ENCODE results near the gene SNX13.

Gene SNX13

DNA sequence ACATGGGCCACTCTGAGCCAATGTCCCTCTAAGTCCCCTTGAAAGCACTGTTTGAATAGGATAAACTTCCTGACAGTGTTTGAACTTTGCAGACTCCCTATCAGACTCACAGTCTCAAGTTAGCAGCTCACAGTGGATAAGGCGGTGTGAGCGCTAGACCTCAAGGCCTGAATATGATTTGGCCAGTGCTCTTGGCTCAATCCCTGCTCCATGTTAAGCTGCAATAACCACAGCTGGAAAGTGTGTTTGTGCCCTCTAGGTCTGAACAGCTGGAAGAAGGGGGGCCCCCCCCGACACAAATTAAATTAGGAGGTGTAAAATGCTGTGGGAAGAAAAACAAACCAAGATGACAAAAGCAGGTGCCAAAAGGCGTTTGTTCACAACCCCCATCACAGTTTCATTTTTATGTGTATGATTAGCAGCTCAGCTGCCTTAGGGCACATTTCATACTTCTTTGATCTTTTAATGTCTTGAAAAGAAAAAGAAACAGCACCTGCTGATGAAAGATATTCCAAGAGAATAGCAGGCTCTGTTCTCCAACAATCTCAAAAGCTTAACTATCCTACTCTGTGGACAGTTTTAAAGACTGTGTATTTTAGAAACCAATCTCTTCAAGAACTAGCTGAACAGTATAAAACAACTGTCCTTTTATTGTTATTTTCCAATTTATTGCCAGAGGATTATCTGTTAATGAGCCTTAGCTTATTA lies 167.6 kb downstream of the SNX13 start:
- no peak for DNase-seq

- no peak for DNase-seq
These were observed 168.3 kb downstream of the SNX13 start for GRCh38 chr7:17771901-17772408.

DNA sequence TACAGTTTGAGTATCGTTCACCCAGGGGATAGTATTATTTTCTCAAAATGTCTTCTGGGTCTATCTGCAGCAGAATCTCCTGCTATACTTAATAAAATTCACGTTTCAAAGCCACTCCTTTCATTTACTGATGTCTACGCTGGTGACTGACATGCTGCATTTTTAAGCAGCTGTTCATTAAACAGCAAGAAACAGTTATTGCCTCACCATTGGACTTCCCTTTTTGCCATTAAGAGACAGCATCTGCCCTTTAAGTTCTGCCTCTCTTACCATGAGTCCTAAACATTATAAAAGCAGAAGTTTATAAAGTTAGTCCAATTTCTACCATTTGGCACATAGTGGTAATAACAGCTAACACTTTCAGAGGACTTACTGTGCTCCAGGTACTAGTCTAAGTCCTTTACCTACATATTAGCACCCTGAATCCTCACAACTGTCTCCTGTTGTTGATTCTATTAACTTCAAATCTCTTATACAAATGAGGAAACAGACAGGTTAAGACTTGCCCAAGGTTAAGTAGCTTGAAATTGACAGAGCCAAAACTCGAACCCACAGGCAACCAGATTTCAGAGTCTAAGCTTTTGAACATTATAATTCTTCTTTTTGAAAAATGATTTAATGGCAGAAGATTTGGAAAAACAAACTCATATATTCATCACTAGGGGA lies 169.5 kb downstream of the SNX13 start:
- peak; percentile 78 to 80 for DNase-seq

GRCh38 chr7:17769918-17770317 lies 170.4 kb downstream of the SNX13 start:
- peak; percentile 47 to 63 for DNase-seq

- DNase-seq: no peak
These were observed 182.3 kb downstream of the SNX13 start for GRCh38 chr7:17758008-17758407.

GRCh38 chr7:17746020-17746530 lies 194.2 kb downstream of the SNX13 start:
- DNase-seq: no peak

- DNase-seq: no peak
These were observed 194.7 kb downstream of the SNX13 start for GRCh38 chr7:17745610-17746009.

- no peak for DNase-seq
These were observed 197.0 kb downstream of the SNX13 start for GRCh38 chr7:17743316-17743715.

DNA sequence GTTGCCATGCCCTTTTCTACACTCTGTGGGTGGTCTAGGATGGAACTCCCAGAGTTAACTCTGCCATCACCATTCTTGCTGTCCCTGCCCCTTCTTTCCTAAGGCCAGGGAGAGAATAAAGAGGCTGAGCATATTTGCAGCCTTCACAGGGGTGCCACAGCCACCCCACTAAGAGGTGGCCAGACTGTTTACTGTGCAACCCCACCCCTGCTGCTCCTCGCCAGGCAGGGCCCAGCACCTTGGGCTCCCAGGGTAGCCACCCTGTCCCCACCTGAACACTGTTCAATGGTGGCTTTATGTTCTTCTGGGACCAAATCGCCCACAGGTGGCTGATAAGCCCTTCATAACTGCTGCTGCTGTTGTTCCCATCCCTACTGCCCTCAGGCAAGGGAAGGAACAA lies 198.9 kb downstream of the SNX13 start:
- no peak for DNase-seq
